ENCODE results near the gene DOCK6.

DOCK6 gene

GRCh38 chr19:11261971-11262839 is at the start of gene DOCK6:
TSS of gene DOCK6 (minus strand) at chr19:11262524. CDS start at chr19:11262440, 84 bp downstream.
- DNase-seq = peak in 2 of 56 donors; percentile 23 to 25

- no peak for DNase-seq
Measured at GRCh38 chr19:11306337-11306736, 44.0 kb upstream of the DOCK6 start.

- peak in 2 of 56 donors; percentile 2 to 8 for DNase-seq
Measured at GRCh38 chr19:11304936-11305335, 42.6 kb upstream of the DOCK6 start.

GRCh38 chr19:11300811-11301120 is 38.4 kb upstream of the DOCK6 start:
- DNase-seq = peak in 30 of 56 donors; percentile 1 to 84 (median 40)

GRCh38 chr19:11299946-11300810 is 37.9 kb upstream of the DOCK6 start:
- DNase-seq = peak in 20 of 56 donors; percentile 1 to 84 (median 64)

- peak in 1 of 56 donors; percentile 3 for DNase-seq
Measured at GRCh38 chr19:11296264-11296663, 33.9 kb upstream of the DOCK6 start.

GRCh38 chr19:11295665-11296245 is 33.4 kb upstream of the DOCK6 start, which contains the start of gene TSPAN16:
TSS of gene TSPAN16 (plus strand) at chr19:11296160. CDS start at chr19:11296298, 138 bp downstream.
- DNase-seq = peak in 1 of 56 donors; percentile 1

GRCh38 chr19:11295180-11295579 is 32.9 kb upstream of the DOCK6 start:
- DNase-seq = no peak

- peak; percentile 17 to 95 (median 81) for DNase-seq
Measured at GRCh38 chr19:11293433-11294389, 31.4 kb upstream of the DOCK6 start.

- DNase-seq = no peak
Measured at GRCh38 chr19:11291991-11292390, 29.7 kb upstream of the DOCK6 start.

GRCh38 chr19:11291415-11291814 is 29.1 kb upstream of the DOCK6 start:
- no peak for DNase-seq

GRCh38 chr19:11290256-11290655 is 27.9 kb upstream of the DOCK6 start:
- DNase-seq = no peak

- DNase-seq = no peak
Measured at GRCh38 chr19:11288349-11288748, 26.0 kb upstream of the DOCK6 start.

GRCh38 chr19:11286312-11286974 is 24.1 kb upstream of the DOCK6 start:
- DNase-seq = peak in 1 of 56 donors; percentile 20

GRCh38 chr19:11284515-11284914 is 22.2 kb upstream of the DOCK6 start:
- DNase-seq = no peak

- no peak for DNase-seq
Measured at GRCh38 chr19:11281356-11282049, 19.2 kb upstream of the DOCK6 start.

- no peak for DNase-seq
Measured at GRCh38 chr19:11279505-11280236, 17.3 kb upstream of the DOCK6 start.

- DNase-seq = no peak
Measured at GRCh38 chr19:11278670-11279069, 16.3 kb upstream of the DOCK6 start.
